Endothelial cell of umbilical vein (primary cell): ENCODE data around the gene ATRNL1. TPM values are rescaled to one million over a fixed set of nuclear protein-coding genes. Genes with fewer than 3 reads are reported as not detected.

Experiments
- BruUV-seq: library from RNA; stranded (reverse); fragments of 400-500 nt; replicated peaks from 2 replicates; lab custom pipeline; 2021; lab: Mats Ljungman, UMichigan
- CTCF ChIA-PET: fragments of 300-600, 350-600 bp; sonication (Branson Sonifier 250); formaldehyde crosslinking; loops from one replicate; lab custom pipeline; 2021; ENCODE audit warnings: antibody characterized with exemption, inconsistent platforms; lab: Charles Lee
- POLR2A ChIA-PET: fragments of 300-600, 350-600 bp; sonication (Branson Sonifier 250); formaldehyde crosslinking; loops from one replicate; lab custom pipeline; 2021; ENCODE audit warnings: antibody characterized with exemption, inconsistent platforms; lab: Charles Lee
- DNase-seq: peaks from one replicate; pipeline ENCODE4 v3.0.0-alpha.2; 2011; ENCODE audit warnings: low read depth, low spot score
- FAIRE-seq: peaks from 2 replicates; lab custom pipeline; 2011; peaks lifted over from hg19 to GRCh38; lab: Jason Lieb, UNC
- H2AFZ ChIP-seq: 2 replicates; pipeline ENCODE4 v1.6.0; 2012; ENCODE audit warnings: low read depth, low read length, control low read depth, inconsistent platforms
- H3K27ac ChIP-seq: 2 replicates; pipeline ENCODE4 v1.5.1; 2011; ENCODE audit warnings: low read depth, mild to moderate bottlenecking, control low read depth, low read length, moderate library complexity; ENCODE audit not compliant: insufficient read depth
- H3K27me3 ChIP-seq, 2 experiments: 2 replicates each; pipeline versions ENCODE4 v1.6.0 to v1.6.1; 2011; ENCODE audit warnings: low read length in 2 of 2, mixed read lengths in 1 of 2; ENCODE audit not compliant: control insufficient read depth in 2 of 2, insufficient read depth in 2 of 2
- H3K36me3 ChIP-seq, 2 experiments: 2 replicates in 1 of 2; 3 replicates in 1 of 2; pipeline ENCODE4 v1.5.1; 2011; ENCODE audit warnings: low read length in 2 of 2, mild to moderate bottlenecking in 1 of 2, moderate library complexity in 1 of 2; ENCODE audit not compliant: control insufficient read depth in 2 of 2, insufficient read depth in 2 of 2; ENCODE audit errors: extremely low read depth in 1 of 2
- H3K4me1 ChIP-seq: 3 replicates; pipeline ENCODE4 v1.5.1; 2011; ENCODE audit warnings: mild to moderate bottlenecking, low read length; ENCODE audit not compliant: control insufficient read depth, insufficient read depth; ENCODE audit errors: extremely low read depth
- H3K4me2 ChIP-seq: 2 replicates; pipeline ENCODE4 v1.6.1; 2011; ENCODE audit warnings: low read length, control low read depth, mixed read lengths; ENCODE audit not compliant: insufficient read depth
- H3K4me3 ChIP-seq, 3 experiments: fragments of 200-600 bp in 1 of 3; sonication (generic), shearing (Covaris generic) in 1 of 3; replicated peaks in 1 of 3; 2 replicates each; pipeline ENCODE4 v1.5.1; 2011 to 2016; ENCODE audit warnings: control low read depth in 3 of 3, low read length in 3 of 3, mild to moderate bottlenecking in 2 of 3, inconsistent platforms in 1 of 3, low read depth in 1 of 3, moderate library complexity in 1 of 3; ENCODE audit not compliant: insufficient read depth in 1 of 3
- H3K79me2 ChIP-seq: 2 replicates; pipeline ENCODE4 v1.6.0; 2012; ENCODE audit warnings: low read length, inconsistent platforms; ENCODE audit not compliant: control insufficient read depth, insufficient read depth
- H3K9ac ChIP-seq: replicated peaks from 2 replicates; pipeline ENCODE3; 2011; ENCODE audit warnings: low read length, control low read depth; ENCODE audit not compliant: insufficient read depth; ENCODE audit errors: extremely low read depth
- H3K9me1 ChIP-seq: replicated peaks from 3 replicates; pipeline ENCODE4 v1.6.0; 2011; ENCODE audit warnings: mild to moderate bottlenecking, low read length; ENCODE audit not compliant: control insufficient read depth, insufficient read depth; ENCODE audit errors: extremely low read depth
- H3K9me3 ChIP-seq: replicated peaks from 2 replicates; pipeline ENCODE4 v1.5.1; 2012; ENCODE audit warnings: low read length, inconsistent platforms; ENCODE audit not compliant: control insufficient read depth, insufficient read depth
- H4K20me1 ChIP-seq: replicated peaks from 2 replicates; pipeline ENCODE3; 2011; ENCODE audit warnings: mild to moderate bottlenecking, low read length; ENCODE audit not compliant: control insufficient read depth, insufficient read depth; ENCODE audit errors: extremely low read depth
- CTCF ChIP-seq, 2 donors: IDR thresholded peaks; 1 replicate in 1 of 2; 2 replicates in 1 of 2; pipeline ENCODE4 v1.5.1; 2011; ENCODE audit warnings: low read length in 2 of 2, mild to moderate bottlenecking in 2 of 2, moderate library complexity in 2 of 2, control low read depth in 1 of 2, inconsistent platforms in 1 of 2, low read depth in 1 of 2; ENCODE audit not compliant: insufficient read depth in 1 of 2; ENCODE audit errors: extremely low read depth in 1 of 2
- EZH2 ChIP-seq: IDR thresholded peaks from 2 replicates; pipeline ENCODE4 v1.6.1; 2012; ENCODE audit warnings: borderline replicate concordance, low read depth, mild to moderate bottlenecking, moderate library complexity, low read length, inconsistent platforms; ENCODE audit not compliant: severe bottlenecking
- FOS ChIP-seq: IDR thresholded peaks from 2 replicates; pipeline ENCODE4 v1.6.1; 2011; ENCODE audit warnings: mild to moderate bottlenecking, low read length, moderate library complexity, borderline replicate concordance; ENCODE audit not compliant: insufficient read depth
- GATA2 ChIP-seq: IDR thresholded peaks from 2 replicates; pipeline ENCODE4 v1.7.0; 2011; ENCODE audit warnings: low read depth, mild to moderate bottlenecking, moderate library complexity, mixed read lengths, low read length; ENCODE audit not compliant: insufficient read length, insufficient read depth
- JUN ChIP-seq: IDR thresholded peaks from 2 replicates; pipeline ENCODE4 v1.6.1; 2011; ENCODE audit warnings: borderline replicate concordance, low read depth; ENCODE audit not compliant: insufficient read length, insufficient read depth
- MAX ChIP-seq: IDR thresholded peaks from 2 replicates; pipeline ENCODE4 v1.6.1; 2011; ENCODE audit not compliant: insufficient read depth, insufficient read length
- MYC ChIP-seq: IDR thresholded peaks from one replicate; pipeline ENCODE4 v1.6.1; 2011; ENCODE audit warnings: mild to moderate bottlenecking, low read depth, low read length
- POLR2A ChIP-seq: IDR thresholded peaks from 2 replicates; pipeline ENCODE4 v1.6.1; 2012; ENCODE audit warnings: low read depth, mild to moderate bottlenecking, control low read depth, low read length
- POLR2AphosphoS5 ChIP-seq: IDR thresholded peaks from 2 replicates; pipeline ENCODE4 v1.6.1; 2012; ENCODE audit warnings: low read depth, mild to moderate bottlenecking, control low read depth, low read length, moderate library complexity; ENCODE audit not compliant: insufficient read depth
- dilution Hi-C: fragments of 300-500 bp; cut with MboI; formaldehyde crosslinking; loops from one replicate; pipeline ENCODE4 v1.15.0; 2019; ENCODE audit warnings: low sequenced_read_pairs; ENCODE audit not compliant: extremely low pct_ligation_motif_present
- intact Hi-C: fragments of 100-400 bp; cut with micrococcal nuclease; formaldehyde crosslinking; loops from one replicate; pipeline ENCODE4 v1.10.0; 2022
- polyA plus RNA-seq, 4 experiments: library from polyadenylated mRNA; depleted of rRNA in 3 of 4; stranded (reverse) in 3 of 4; unstranded in 1 of 4; fragments of >200 nt; gene quantifications; 2 replicates each; pipeline versions ENCODE4 v1.2.1 to v1.2.3, GENCODE V29; 2011 to 2012; ENCODE audit warnings: missing spikeins in 1 of 4
- total RNA-seq: library from RNA; stranded (reverse); gene quantifications from 2 replicates; pipeline ENCODE4 v1.2.3, GENCODE V29; 2021

The ATRNL1 gene
- total and polyA plus RNA-seq, 2 donors (not counting 3 experiments of a cell fraction or from before 2014, with no cell fraction given): not detected

GRCh38 chr10:115902596-115902995 lies 809.4 kb downstream of the ATRNL1 start:
- CTCF ChIA-PET: interaction anchor here (0.8 kb wide), 1 partner anchor 47 kb away, joined by 3 read pairs; no protein-coding TSS in a partner anchor
- no peaks in the 10 kb centered on the region for H3K36me3 ChIP-seq
- dilution Hi-C loops: no loop called here
- H3K4me2 ChIP-seq: no peak overlapping the region
- no peaks in the 10 kb centered on the region for H3K79me2 ChIP-seq
- no peaks in the 10 kb centered on the region for H3K4me1 ChIP-seq
- no peaks in the 10 kb centered on the region for H3K9me3 ChIP-seq
- no TSS peak for BruUV-seq
- no peaks in the 10 kb centered on the region for H3K9me1 ChIP-seq
- H3K4me3 ChIP-seq: no peak overlapping the region
- no peak for TF ChIP-seq FOS
- TF ChIP-seq EZH2: no peak
- TF ChIP-seq JUN: no peak
- no peak for TF ChIP-seq GATA2
- TF ChIP-seq POLR2AphosphoS5: no peak
- no peak for TF ChIP-seq MAX
- POLR2A ChIA-PET: no interaction called here
- DNase-seq (no peak), FAIRE-seq (no peak)
- H4K20me1 ChIP-seq: no peaks in the 10 kb centered on the region
- no peak overlapping the region for H2AFZ ChIP-seq
- H3K27me3 ChIP-seq: no peaks in the 10 kb centered on the region
- H3K9ac ChIP-seq: no peak overlapping the region
- intact Hi-C loops: loop anchor here (1.0 kb wide), 1 partner anchor 44 kb away; no protein-coding TSS in a partner anchor
- no peak overlapping the region for H3K27ac ChIP-seq

- no peaks in the 10 kb centered on the region for H3K4me1 ChIP-seq
- H3K4me2 ChIP-seq: no peak overlapping the region
- no peak overlapping the region for H3K4me3 ChIP-seq
- FAIRE-seq (no peak), DNase-seq (no peak)
- no peaks in the 10 kb centered on the region for H3K9me1 ChIP-seq
- intact Hi-C loops: no loop called here
- TF ChIP-seq FOS (no peak), CTCF (IDR thresholded peaks at IDR 0.05; ENCODE audit: extremely low read depth in 1 of 2, insufficient read depth in 1 of 2, low read depth in 1 of 2, low read length in 2 of 2) (no peak), POLR2A (no peak), MYC (no peak), MAX (no peak), JUN (no peak), EZH2 (no peak), GATA2 (no peak), POLR2AphosphoS5 (no peak)
- H3K79me2 ChIP-seq: no peaks in the 10 kb centered on the region
- H3K9ac ChIP-seq: no peak overlapping the region
- H3K9me3 ChIP-seq: no peaks in the 10 kb centered on the region
- H3K27me3 ChIP-seq: no peaks in the 10 kb centered on the region
- H3K36me3 ChIP-seq: no peaks in the 10 kb centered on the region
- CTCF ChIA-PET: no interaction called here
- H2AFZ ChIP-seq: no peak overlapping the region
- dilution Hi-C loops: no loop called here
- H4K20me1 ChIP-seq: no peaks in the 10 kb centered on the region
- H3K27ac ChIP-seq: no peak overlapping the region
- BruUV-seq: no TSS peak
- POLR2A ChIA-PET: no interaction called here
Measured at GRCh38 chr10:115903207-115903606, 810.0 kb downstream of the ATRNL1 start.
